HepG2 (cell line): ENCODE data around the gene COQ10B. TPM values are rescaled to one million over a fixed set of nuclear protein-coding genes. Genes with fewer than 3 reads are reported as not detected.

Source experiments
- ATAC-seq: fragments of 200-7000 bp; cut with Tn5 transposase; 3 replicates; pipeline ENCODE4 v1.9.1; 2020; ENCODE audit warnings: mild to moderate bottlenecking, moderate library complexity
- BruUV-seq: library from RNA; stranded (reverse); fragments of 400-500 nt; replicated peaks from 2 replicates; lab custom pipeline; 2021; lab: Mats Ljungman, UMichigan
- CTCF ChIA-PET: fragments of 300-600 bp; formaldehyde crosslinking; extraction: SDS; loops from one replicate; lab custom pipeline; 2021; ENCODE audit warnings: low total read pairs, inconsistent platforms, low intra/inter-chr PET ratio; lab: Yijun Ruan, JAX
- POLR2A ChIA-PET: fragments of 350-600 bp; sonication (Branson Sonifier 250); formaldehyde crosslinking; loops from one replicate; lab custom pipeline; 2020; ENCODE audit warnings: antibody characterized with exemption, inconsistent platforms; lab: Yijun Ruan, JAX
- DNase-seq: peaks from one replicate; pipeline ENCODE4 v3.0.0-alpha.2; 2015; ENCODE audit warnings: low spot score
- FAIRE-seq: peaks from 3 replicates; lab custom pipeline; 2011; peaks lifted over from hg19 to GRCh38; lab: Jason Lieb, UNC
- H2AFZ ChIP-seq: one replicate; pipeline ENCODE4 v1.6.1; 2011; ENCODE audit warnings: low read length, inconsistent platforms
- H3K27ac ChIP-seq: fragments of 300-600 bp; 3 replicates; pipeline ENCODE4 v1.8.0; 2011; ENCODE audit warnings: mixed run types, mild to moderate bottlenecking, mixed read lengths, low read length, inconsistent platforms; ENCODE audit not compliant: insufficient read depth; ENCODE audit errors: extremely low read length
- H3K27me3 ChIP-seq, 2 experiments: fragments of 200-600 bp in 1 of 2; 2 replicates in 1 of 2; 3 replicates in 1 of 2; pipeline versions ENCODE4 v1.6.0 to v1.8.0; 2011; ENCODE audit warnings: low read length in 2 of 2, mild to moderate bottlenecking in 2 of 2, moderate library complexity in 2 of 2, inconsistent platforms in 1 of 2; ENCODE audit not compliant: insufficient read depth in 2 of 2, control insufficient read depth in 1 of 2
- H3K36me3 ChIP-seq, 2 experiments: fragments of 200-600 bp in 1 of 2; replicated peaks in 1 of 2; 2 replicates in 1 of 2; 3 replicates in 1 of 2; pipeline versions ENCODE4 v1.5.1 to v1.8.0; 2011; ENCODE audit warnings: low read length in 2 of 2, inconsistent platforms in 1 of 2; ENCODE audit not compliant: insufficient read depth in 2 of 2, control insufficient read depth in 1 of 2
- H3K4me1 ChIP-seq: 2 replicates; pipeline ENCODE4 v1.5.1; 2012; ENCODE audit warnings: low read length, inconsistent platforms; ENCODE audit not compliant: insufficient read depth
- H3K4me2 ChIP-seq: 2 replicates; pipeline ENCODE4 v1.6.0; 2011; ENCODE audit warnings: low read depth, low read length, inconsistent platforms
- H3K4me3 ChIP-seq, 3 experiments: fragments of 200-600 bp in 1 of 3; sonication (generic), shearing (Covaris generic) in 1 of 3; replicated peaks in 1 of 3; 2 replicates each; pipeline ENCODE4 v1.5.1; 2011 to 2016; ENCODE audit warnings: low read length in 3 of 3, inconsistent platforms in 2 of 3, low read depth in 2 of 3, mild to moderate bottlenecking in 2 of 3, control low read depth in 1 of 3, mixed read lengths in 1 of 3; ENCODE audit not compliant: insufficient read depth in 1 of 3
- H3K79me2 ChIP-seq: one replicate; pipeline ENCODE4 v1.6.1; 2011; ENCODE audit warnings: low read length, inconsistent platforms; ENCODE audit not compliant: insufficient read depth
- H3K9ac ChIP-seq: 2 replicates; pipeline ENCODE4 v1.6.0; 2011; ENCODE audit warnings: mild to moderate bottlenecking, low read depth, low read length, inconsistent platforms; ENCODE audit not compliant: insufficient read depth
- H3K9me3 ChIP-seq: 2 replicates; pipeline ENCODE4 v1.5.1; 2012; ENCODE audit warnings: mild to moderate bottlenecking, low read length
- H4K20me1 ChIP-seq: 2 replicates; pipeline ENCODE4 v1.6.0; 2011; ENCODE audit warnings: inconsistent platforms, mild to moderate bottlenecking, low read length, moderate library complexity; ENCODE audit not compliant: insufficient read depth
- ASH2L ChIP-seq: fragments of 300-600, 200-600 bp; sonication (generic); IDR thresholded peaks from 2 replicates; pipeline ENCODE4 v1.7.0; 2017; ENCODE audit warnings: low read depth, mild to moderate bottlenecking, moderate library complexity, mixed read lengths, low read length; ENCODE audit not compliant: insufficient read length
- ATF4 ChIP-seq, 2 experiments: fragments of 450-650 bp in 1 of 2; sonication (generic) in 1 of 2; formaldehyde crosslinking; IDR thresholded peaks; 2 replicates each; pipeline versions ENCODE4 v1.5.0 to v1.8.0; 2020 to 2022; ENCODE audit warnings: mild to moderate bottlenecking in 1 of 2, missing genetic modification reagents in 1 of 2
- CREB1 ChIP-seq, 2 experiments: fragments of 450-650 bp in 1 of 2; IDR thresholded peaks; 2 replicates each; pipeline ENCODE4 v1.6.1; 2016 to 2017; ENCODE audit warnings: control low read depth in 1 of 2, mild to moderate bottlenecking in 1 of 2, missing compliant biosample characterization in 1 of 2, missing genetic modification characterization in 1 of 2
- KAT8 ChIP-seq: IDR thresholded peaks from 2 replicates; pipeline ENCODE4 v1.6.1; 2016; ENCODE audit warnings: missing genetic modification reagents, missing compliant biosample characterization
- SAP130 ChIP-seq: IDR thresholded peaks from 2 replicates; pipeline ENCODE4 v1.6.1; 2016; ENCODE audit warnings: low read depth
- ZBTB33 ChIP-seq: sonication (generic); formaldehyde crosslinking; IDR thresholded peaks from 2 replicates; pipeline ENCODE4 v1.4.0; 2020; ENCODE audit warnings: missing genetic modification reagents
- ZNF34 ChIP-seq: sonication (generic); formaldehyde crosslinking; IDR thresholded peaks from 2 replicates; pipeline ENCODE4 v1.4.0; 2020; ENCODE audit warnings: mild to moderate bottlenecking, missing genetic modification reagents, borderline replicate concordance
- ZNF678 ChIP-seq: sonication (generic); formaldehyde crosslinking; IDR thresholded peaks from 2 replicates; pipeline ENCODE4 v1.4.0; 2020; ENCODE audit warnings: mild to moderate bottlenecking, missing genetic modification reagents
- WGBS: methylation state at CpG from one replicate; pipeline ENCODE4 v1.1.6; 2017; ENCODE audit warnings: low lambda C conversion rate; 5-methylcytosine and 5-hydroxymethylcytosine counted together
- in situ Hi-C: cut with HindIII; loops from 2 replicates; pipeline ENCODE4 v1.10.0; 2017; ENCODE audit warnings: low pct_unique_long_range_greater_than_20kb; ENCODE audit not compliant: extremely low pct_ligation_motif_present
- intact Hi-C: fragments of 100-400 bp; cut with micrococcal nuclease; formaldehyde crosslinking; loops from one replicate; pipeline ENCODE4 v1.10.0; 2022; ENCODE audit not compliant: unreplicated experiment
- polyA plus RNA-seq, 8 experiments: library from polyadenylated mRNA; depleted of rRNA in 3 of 8; stranded (reverse) in 7 of 8; unstranded in 1 of 8; fragments of >200 nt; fragmentation: Illumina TruSeq in 4 of 8; extraction: Trizol in 4 of 8; gene quantifications; 2 replicates each; pipeline versions ENCODE4 v1.2.1 to v1.2.3, GENCODE V29; 2011 to 2016; ENCODE audit warnings: low read depth in 4 of 8, missing spikeins in 1 of 8, mixed read lengths in 1 of 8; ENCODE audit not compliant: insufficient read depth in 1 of 8
- total RNA-seq, 5 experiments: library from RNA; depleted of rRNA; stranded (reverse); fragments of >200 nt; fragmentation: Illumina TruSeq; extraction: Trizol; gene quantifications; 2 replicates each; pipeline ENCODE4 v1.2.3, GENCODE V29; 2016; ENCODE audit warnings: low read depth in 1 of 5

Gene COQ10B
- total and polyA plus RNA-seq, 2 of the 13 experiments (the other 11 are each of a cell fraction or from before 2014, with no cell fraction given) = 4.6 to 34.9 TPM

DNA sequence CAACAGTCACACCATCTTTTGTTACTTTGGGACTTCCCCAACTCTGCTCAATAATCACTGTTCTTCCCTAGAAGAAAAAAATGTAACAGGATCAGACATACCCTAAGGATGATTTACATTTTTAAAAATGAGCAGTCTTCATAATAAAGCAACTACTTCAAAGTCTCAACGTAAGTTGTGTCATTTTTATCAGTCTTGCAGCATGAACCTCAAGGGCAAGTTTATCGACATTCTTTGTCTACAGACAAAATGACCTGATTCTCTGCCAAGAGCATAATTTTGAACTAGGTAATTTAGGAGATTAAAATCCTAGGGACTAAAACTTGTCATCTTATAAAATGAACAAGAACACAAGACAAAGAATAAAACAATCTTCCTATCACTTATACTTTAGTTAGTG, 44.0 kb downstream of the COQ10B start:
- Histone ChIP-seq H3K9ac (peak overlapping the region; percentile 99), H3K4me1 (peaks cover 67% of the 10 kb centered on the region), H4K20me1 (peaks cover 63% of the 10 kb centered on the region)

More for the DNA sequence above, 44.0 kb downstream of the COQ10B start:
- WGBS = 1% methylated on average over 2 of the region's 2 CpGs
- Histone ChIP-seq H3K4me3 (peak overlapping the region; percentile 68 to 96 (median 95); a peak in 5 of 6 replicates), H3K27me3 (no peaks in the 10 kb centered on the region; a peak in 1 of 5 replicates), H3K27ac (no peak overlapping the region), H3K9me3 (no peaks in the 10 kb centered on the region), H3K4me2 (peak overlapping the region; percentile 92), H2AFZ (no peak overlapping the region), H3K36me3 (peaks cover 23 to 66% of the 10 kb centered on the region in 2 experiments), H3K79me2 (peaks cover 91% of the 10 kb centered on the region)
- no TSS peak for BruUV-seq
- TF ChIP-seq ZNF678 (no peak), ASH2L (peak; percentile 2), ZNF34 (CRISPR knock-in tag) (no peak), ATF4 (CRISPR knock-in tag; IDR thresholded peaks at IDR 0.05) (peak in 1 of 2 experiments; percentile 59; a peak in 2 of 4 replicates), KAT8 (0 out of 2 replicates have a peak, but pooled peaks have one; percentile 9), SAP130 (CRISPR knock-in tag) (peak; percentile 15; the same call in 1 of the 2 replicates), ZBTB33 (CRISPR knock-in tag) (no peak), CREB1 (IDR thresholded peaks at IDR 0.05) (no peak), CREB1 (CRISPR knock-in tag; IDR thresholded peaks at IDR 0.05) (peak; percentile 47)
- DNase-seq = no peak
- ChIA-PET CTCF (no interaction called here), POLR2A (interaction anchor here (1.7 to 5.6 kb wide), 7 partner anchors 13 to 62 kb away, joined by 4 to 264 read pairs (median 71); partner anchors contain the start of genes COQ10B and SF3B1)
- in situ Hi-C loops (no loop called here), intact Hi-C loops (no loop called here)
- FAIRE-seq = no peak
- no peak for ATAC-seq
